Brain microvascular endothelial cell (primary cell): ENCODE results near the gene MGRN1.

Experiments used
- DNase-seq: peaks from one replicate; pipeline ENCODE4 v3.0.0-alpha.2; 2020
- H3K27ac ChIP-seq: fragments of 250-450 bp; sonication (Bioruptor Pico); 2 replicates; pipeline ENCODE4 v1.5.1; 2020; ENCODE audit warnings: mild to moderate bottlenecking, moderate library complexity
- H3K27me3 ChIP-seq: fragments of 250-450 bp; sonication (Bioruptor Pico); replicated peaks from 2 replicates; pipeline ENCODE4 v1.5.1; 2020; ENCODE audit warnings: mild to moderate bottlenecking
- H3K36me3 ChIP-seq: fragments of 250-450 bp; sonication (Bioruptor Pico); replicated peaks from 2 replicates; pipeline ENCODE4 v1.5.1; 2020; ENCODE audit warnings: mild to moderate bottlenecking
- H3K4me3 ChIP-seq: 2 replicates; pipeline ENCODE4 v1.5.1; 2011; ENCODE audit warnings: low read depth, mild to moderate bottlenecking, control low read depth, low read length, moderate library complexity
- CTCF ChIP-seq: IDR thresholded peaks from 2 replicates; pipeline ENCODE4 v1.5.1; 2011; ENCODE audit warnings: low read depth, mild to moderate bottlenecking, moderate library complexity, low read length, control low read depth, inconsistent platforms; ENCODE audit errors: missing control alignments
- in situ Hi-C: cut with HindIII; loops from 2 replicates; pipeline ENCODE4 v1.10.0; 2017; ENCODE audit warnings: low sequenced_read_pairs, low pct_ligation_motif_present

The MGRN1 gene

GRCh38 chr16:4703906-4704305 is 79.3 kb downstream of the MGRN1 start:
- TF ChIP-seq CTCF, result no peak
- Histone ChIP-seq H3K4me3 (no peak overlapping the region), H3K27ac (no peak overlapping the region), H3K27me3 (no peaks in the 10 kb centered on the region), H3K36me3 (peaks cover 57% of the 10 kb centered on the region)
- in situ Hi-C loops, result no loop called here
- no peak for DNase-seq

- no peak overlapping the region for H3K4me3 ChIP-seq
- peaks cover 51% of the 10 kb centered on the region for H3K36me3 ChIP-seq
- in situ Hi-C loops, result no loop called here
- DNase-seq, result no peak
- no peak overlapping the region for H3K27ac ChIP-seq
- TF ChIP-seq CTCF, result no peak
- no peaks in the 10 kb centered on the region for H3K27me3 ChIP-seq
Measured at GRCh38 chr16:4704491-4704890, 79.9 kb downstream of the MGRN1 start.

GRCh38 chr16:4704913-4705312 is 80.3 kb downstream of the MGRN1 start:
- TF ChIP-seq CTCF, result no peak
- DNase-seq, result no peak
- in situ Hi-C loops, result no loop called here
- Histone ChIP-seq H3K4me3 (no peak overlapping the region), H3K27me3 (no peaks in the 10 kb centered on the region), H3K27ac (no peak overlapping the region), H3K36me3 (peaks cover 50% of the 10 kb centered on the region)

GRCh38 chr16:4706871-4707270 is 82.2 kb downstream of the MGRN1 start:
- in situ Hi-C loops, result no loop called here
- H3K36me3 ChIP-seq, result peaks cover 40% of the 10 kb centered on the region
- H3K4me3 ChIP-seq, result no peak overlapping the region
- DNase-seq, result no peak
- TF ChIP-seq CTCF, result no peak
- H3K27me3 ChIP-seq, result no peaks in the 10 kb centered on the region
- no peak overlapping the region for H3K27ac ChIP-seq

- no peak overlapping the region for H3K27ac ChIP-seq
- no peak for TF ChIP-seq CTCF
- H3K36me3 ChIP-seq, result peaks cover 36% of the 10 kb centered on the region
- DNase-seq, result no peak
- no peak overlapping the region for H3K4me3 ChIP-seq
- in situ Hi-C loops, result no loop called here
- no peaks in the 10 kb centered on the region for H3K27me3 ChIP-seq
Measured at GRCh38 chr16:4709481-4709880, 84.9 kb downstream of the MGRN1 start.

GRCh38 chr16:4713663-4714501 is 89.3 kb downstream of the MGRN1 start:
- H3K4me3 ChIP-seq, result no peak overlapping the region
- no peak overlapping the region for H3K27ac ChIP-seq
- no peaks in the 10 kb centered on the region for H3K27me3 ChIP-seq
- H3K36me3 ChIP-seq, result peaks cover 24% of the 10 kb centered on the region
- no peak for DNase-seq
- in situ Hi-C loops, result no loop called here
- no peak for TF ChIP-seq CTCF
